MCF 10A (cell line): ENCODE data around the gene RAPGEF1. TPM values are rescaled to one million over a fixed set of nuclear protein-coding genes. Genes with fewer than 3 reads are reported as not detected.

Source experiments
- BruUV-seq: library from RNA; stranded (reverse); fragments of 400-500 nt; replicated peaks from 2 replicates; lab custom pipeline; 2021; lab: Mats Ljungman, UMichigan
- CTCF ChIA-PET: fragments of 300-600 bp; sonication (Branson Sonifier 250); formaldehyde crosslinking; extraction: SDS; loops from one replicate; lab custom pipeline; 2021; ENCODE audit warnings: antibody characterized with exemption, inconsistent platforms; lab: Yijun Ruan, JAX
- POLR2A ChIA-PET: fragments of 300-600, 350-650 bp; sonication (Branson Sonifier 250); formaldehyde crosslinking; extraction: SDS; loops from one replicate; lab custom pipeline; 2020; ENCODE audit warnings: antibody characterized with exemption, inconsistent platforms; lab: Yijun Ruan, JAX
- DNase-seq: peaks from one replicate; pipeline ENCODE4 v3.0.0-alpha.2; 2018; ENCODE audit not compliant: unreplicated experiment
- H3K27ac Mint-ChIP-seq: one replicate; pipeline ENCODE4 v1.8.0; 2022; ENCODE audit warnings: mild to moderate bottlenecking, low read depth, mixed read lengths; ENCODE audit not compliant: unreplicated experiment
- H3K27me3 Mint-ChIP-seq: one replicate; pipeline ENCODE4 v1.8.0; 2022; ENCODE audit warnings: mixed read lengths; ENCODE audit not compliant: insufficient read depth, unreplicated experiment
- H3K36me3 Mint-ChIP-seq: one replicate; pipeline ENCODE4 v1.8.0; 2022; ENCODE audit warnings: mild to moderate bottlenecking, moderate library complexity, mixed read lengths; ENCODE audit not compliant: insufficient read depth, unreplicated experiment
- H3K4me1 Mint-ChIP-seq: one replicate; pipeline ENCODE4 v1.8.0; 2022; ENCODE audit warnings: mixed read lengths; ENCODE audit not compliant: insufficient read depth, unreplicated experiment
- H3K4me3 Mint-ChIP-seq: one replicate; pipeline ENCODE4 v1.8.0; 2022; ENCODE audit warnings: mild to moderate bottlenecking, moderate library complexity, mixed read lengths; ENCODE audit not compliant: unreplicated experiment
- H3K9me3 Mint-ChIP-seq: one replicate; pipeline ENCODE4 v1.8.0; 2022; ENCODE audit warnings: mixed read lengths; ENCODE audit not compliant: unreplicated experiment
- CTCF ChIP-seq: fragments of 200-600 bp; IDR thresholded peaks from one replicate; pipeline ENCODE4 v1.8.0; 2022; ENCODE audit warnings: antibody characterized with exemption, mild to moderate bottlenecking; ENCODE audit not compliant: unreplicated experiment
- intact Hi-C: fragments of 100-400 bp; cut with micrococcal nuclease; formaldehyde crosslinking; loops from 2 replicates; pipeline ENCODE4 v1.14.1; 2022
- total RNA-seq: library from RNA; stranded (reverse); gene quantifications from 2 replicates; pipeline ENCODE4 v1.2.3, GENCODE V29; 2022

RAPGEF1 gene
- total RNA-seq, 1 experiment from 2014 or later, result 55.4 TPM

GRCh38 chr9:131668057-131668438 lies 71.8 kb downstream of the RAPGEF1 start:
- ChIA-PET POLR2A (interaction anchor here (1.0 to 5.6 kb wide), 2 partner anchors 10 kb away, joined by 3 to 36 read pairs; no protein-coding TSS in a partner anchor), CTCF (interaction anchor here (1.2 kb wide), 1 partner anchor 10 kb away, joined by 3 read pairs; no protein-coding TSS in a partner anchor)
- BruUV-seq, result no TSS peak
- Mint-ChIP-seq H3K27me3 (no peaks in the 10 kb centered on the region), H3K9me3 (peaks cover 8% of the 10 kb centered on the region), H3K4me3 (no peak overlapping the region), H3K27ac (peak overlapping the region; percentile 67), H3K36me3 (peaks cover 6% of the 10 kb centered on the region), H3K4me1 (peaks cover 21% of the 10 kb centered on the region)
- TF ChIP-seq CTCF, result no peak
- DNase-seq, result no peak
- intact Hi-C loops, result no loop called here

- Mint-ChIP-seq H3K4me3 (no peak overlapping the region), H3K27ac (peak overlapping the region; percentile 67), H3K36me3 (peaks cover 6% of the 10 kb centered on the region), H3K9me3 (peaks cover 8% of the 10 kb centered on the region), H3K4me1 (peaks cover 23% of the 10 kb centered on the region), H3K27me3 (no peaks in the 10 kb centered on the region)
- intact Hi-C loops, result no loop called here
- no peak for DNase-seq
- TF ChIP-seq CTCF, result no peak
- POLR2A ChIA-PET, result interaction anchor here (1.0 to 5.6 kb wide), 2 partner anchors 9 to 11 kb away, joined by 3 to 36 read pairs; no protein-coding TSS in a partner anchor
- CTCF ChIA-PET, result interaction anchor here (0.6 to 1.2 kb wide), 3 partner anchors 10 to 333 kb away, joined by 3 to 4 read pairs (median 3); no protein-coding TSS in a partner anchor
- BruUV-seq, result no TSS peak
Observed at GRCh38 chr9:131667576-131667975, 72.3 kb downstream of the RAPGEF1 start.

GRCh38 chr9:131666774-131667173 lies 73.1 kb downstream of the RAPGEF1 start:
- no TSS peak for BruUV-seq
- no peak for TF ChIP-seq CTCF
- Mint-ChIP-seq H3K4me1 (peaks cover 23% of the 10 kb centered on the region), H3K9me3 (peaks cover 8% of the 10 kb centered on the region), H3K36me3 (peaks cover 6% of the 10 kb centered on the region), H3K4me3 (no peak overlapping the region), H3K27ac (no peak overlapping the region), H3K27me3 (no peaks in the 10 kb centered on the region)
- ChIA-PET CTCF (interaction anchor here (0.6 to 1.4 kb wide), 4 partner anchors 11 to 330 kb away, joined by 3 to 6 read pairs (median 4); partner anchors contain the start of gene RAPGEF1), POLR2A (interaction anchor here (0.7 to 5.6 kb wide), 4 partner anchors 11 to 61 kb away, joined by 3 to 36 read pairs (median 3); no protein-coding TSS in a partner anchor)
- DNase-seq, result no peak
- intact Hi-C loops, result no loop called here

- no TSS peak for BruUV-seq
- intact Hi-C loops, result no loop called here
- no peak for DNase-seq
- POLR2A ChIA-PET, result interaction anchor here (0.9 to 5.6 kb wide), 4 partner anchors 12 to 62 kb away, joined by 3 to 36 read pairs (median 4); no protein-coding TSS in a partner anchor
- Mint-ChIP-seq H3K4me3 (no peak overlapping the region), H3K27ac (no peak overlapping the region), H3K9me3 (peaks cover 8% of the 10 kb centered on the region), H3K4me1 (peaks cover 23% of the 10 kb centered on the region), H3K27me3 (no peaks in the 10 kb centered on the region), H3K36me3 (peaks cover 6% of the 10 kb centered on the region)
- CTCF ChIA-PET, result interaction anchor here (0.6 to 1.6 kb wide), 5 partner anchors 11 to 330 kb away, joined by 3 to 6 read pairs (median 3); partner anchors contain the start of gene RAPGEF1
- no peak for TF ChIP-seq CTCF
Observed at GRCh38 chr9:131666029-131666428, 73.8 kb downstream of the RAPGEF1 start.
